Vagina (tissue), 2 donors: ENCODE data around the gene BRD3OS.

Experiments used
- POLR2AphosphoS5 ChIP-seq, 2 donors: sonication (generic); formaldehyde crosslinking; IDR thresholded peaks; one replicate each; pipeline ENCODE4 v1.9.0; 2017; ENCODE audit warnings: antibody characterized with exemption in 2 of 2, mild to moderate bottlenecking in 2 of 2, low read depth in 1 of 2; ENCODE audit not compliant: insufficient read depth in 1 of 2
- TF ChIP-seq, protein P1 (sequence below), 3 experiments: fragments of 450-650 bp in 2 of 3; fragments of 200-600 bp in 1 of 3; sonication (generic) in 1 of 3; IDR thresholded peaks; one replicate each; pipeline ENCODE4 v1.5.1; 2017 to 2019; ENCODE audit warnings: antibody characterized with exemption in 3 of 3, mild to moderate bottlenecking in 2 of 3, moderate library complexity in 2 of 3

- TF ChIP-seq, protein P1, sequence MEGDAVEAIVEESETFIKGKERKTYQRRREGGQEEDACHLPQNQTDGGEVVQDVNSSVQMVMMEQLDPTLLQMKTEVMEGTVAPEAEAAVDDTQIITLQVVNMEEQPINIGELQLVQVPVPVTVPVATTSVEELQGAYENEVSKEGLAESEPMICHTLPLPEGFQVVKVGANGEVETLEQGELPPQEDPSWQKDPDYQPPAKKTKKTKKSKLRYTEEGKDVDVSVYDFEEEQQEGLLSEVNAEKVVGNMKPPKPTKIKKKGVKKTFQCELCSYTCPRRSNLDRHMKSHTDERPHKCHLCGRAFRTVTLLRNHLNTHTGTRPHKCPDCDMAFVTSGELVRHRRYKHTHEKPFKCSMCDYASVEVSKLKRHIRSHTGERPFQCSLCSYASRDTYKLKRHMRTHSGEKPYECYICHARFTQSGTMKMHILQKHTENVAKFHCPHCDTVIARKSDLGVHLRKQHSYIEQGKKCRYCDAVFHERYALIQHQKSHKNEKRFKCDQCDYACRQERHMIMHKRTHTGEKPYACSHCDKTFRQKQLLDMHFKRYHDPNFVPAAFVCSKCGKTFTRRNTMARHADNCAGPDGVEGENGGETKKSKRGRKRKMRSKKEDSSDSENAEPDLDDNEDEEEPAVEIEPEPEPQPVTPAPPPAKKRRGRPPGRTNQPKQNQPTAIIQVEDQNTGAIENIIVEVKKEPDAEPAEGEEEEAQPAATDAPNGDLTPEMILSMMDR (IDR thresholded peaks at IDR 0.05) = no peak
- TF ChIP-seq POLR2AphosphoS5 (IDR thresholded peaks at IDR 0.05; ENCODE audit: insufficient read depth in 1 of 2, low read depth in 1 of 2) = no peak
Observed at GRCh38 chr9:134052491-134052890, 27.2 kb downstream of the BRD3OS start.
